Dedifferentiated amniotic fluid mesenchymal stem cell (primary cell): ENCODE data around the gene BTLA.
A peak's percentile ranks its signal among the peaks of the same experiment; 100 is the strongest.
"Not testable (repeated sequence)": the region's sequence is repeated elsewhere in the genome, so short reads cannot be mapped to it uniquely, and the experiment has no call there.

Experiments used
- DNase-seq: peaks from one replicate; pipeline ENCODE4 v3.0.0-alpha.2; 2016; ENCODE audit errors: extremely low spot score

Gene BTLA

GRCh38 chr3:112498914-112499711, at the start of gene BTLA:
TSS of gene BTLA (minus strand) at chr3:112499472. CDS start at chr3:112499358, 114 bp downstream.
- no peak for DNase-seq

GRCh38 chr3:112546216-112546759, 47.0 kb upstream of the BTLA start:
- no peak for DNase-seq

- no peak for DNase-seq
These were observed 40.8 kb upstream of the BTLA start for GRCh38 chr3:112539825-112540650.

GRCh38 chr3:112531358-112531781, 32.1 kb upstream of the BTLA start:
- peak; percentile 39 for DNase-seq

- no peak for DNase-seq
These were observed 31.3 kb upstream of the BTLA start for GRCh38 chr3:112530573-112530972.

GRCh38 chr3:112524127-112524526, 24.9 kb upstream of the BTLA start:
- DNase-seq = not testable (repeated sequence)

- peak; percentile 67 for DNase-seq
These were observed 20.2 kb upstream of the BTLA start for GRCh38 chr3:112519424-112520001.

- not testable (repeated sequence) for DNase-seq
These were observed 19.7 kb upstream of the BTLA start for GRCh38 chr3:112518970-112519369.

GRCh38 chr3:112514527-112515128, 15.4 kb upstream of the BTLA start:
- DNase-seq = no peak

- no peak for DNase-seq
These were observed 13.0 kb upstream of the BTLA start for GRCh38 chr3:112512320-112512719.

GRCh38 chr3:112508860-112509259, 9.6 kb upstream of the BTLA start:
- no peak for DNase-seq

GRCh38 chr3:112508261-112508660, 9.0 kb upstream of the BTLA start:
- no peak for DNase-seq

GRCh38 chr3:112505907-112506306, 6.6 kb upstream of the BTLA start:
- no peak for DNase-seq

GRCh38 chr3:112504123-112504522, 4.9 kb upstream of the BTLA start:
- DNase-seq = no peak

GRCh38 chr3:112503304-112503972, 4.2 kb upstream of the BTLA start:
- no peak for DNase-seq

GRCh38 chr3:112500621-112501020, 1.3 kb upstream of the BTLA start:
- DNase-seq = no peak

- no peak for DNase-seq
These were observed 1.2 kb downstream of the BTLA start for GRCh38 chr3:112497897-112498548.

- DNase-seq = no peak
These were observed 2.8 kb downstream of the BTLA start for GRCh38 chr3:112496366-112497067.

GRCh38 chr3:112494448-112494767, 4.9 kb downstream of the BTLA start:
- not testable (repeated sequence) for DNase-seq

- DNase-seq = no peak
These were observed 7.1 kb downstream of the BTLA start for GRCh38 chr3:112492124-112492523.
